Measurements from ENCODE around the gene EIF4B. TPM values are rescaled to one million over a fixed set of nuclear protein-coding genes. Genes with fewer than 3 reads are reported as not detected.

EIF4B gene
- polyA plus RNA-seq, 3 donors, result 526 to 581 (median 533) TPM

- DNase-seq (ENCODE audit: low read depth in 3 of 3, low spot score in 2 of 3), result no peak
Observed at GRCh38 chr12:53044896-53045695, 38.8 kb downstream of the EIF4B start.

GRCh38 chr12:53045696-53046045 lies 39.4 kb downstream of the EIF4B start:
- DNase-seq (ENCODE audit: low read depth in 3 of 3, low spot score in 2 of 3), result no peak

GRCh38 chr12:53046655-53047220 lies 40.5 kb downstream of the EIF4B start:
- DNase-seq (ENCODE audit: low read depth in 3 of 3, low spot score in 2 of 3), result no peak

GRCh38 chr12:53047221-53048032 lies 41.2 kb downstream of the EIF4B start:
- no peak for DNase-seq (ENCODE audit: low read depth in 3 of 3, low spot score in 2 of 3)

- no peak for DNase-seq (ENCODE audit: low read depth in 3 of 3, low spot score in 2 of 3)
Observed at GRCh38 chr12:53048033-53048779, 42.0 kb downstream of the EIF4B start.

- DNase-seq (ENCODE audit: low read depth in 3 of 3, low spot score in 2 of 3), result no peak
Observed at GRCh38 chr12:53048780-53049401, 42.6 kb downstream of the EIF4B start.

GRCh38 chr12:53049571-53050318 lies 43.5 kb downstream of the EIF4B start, which contains the start of gene TNS2:
Gene TNS2 (plus strand): TSS chr12:53050065. CDS start chr12:53050186, 121 bp downstream.
- no peak for DNase-seq (ENCODE audit: low read depth in 3 of 3, low spot score in 2 of 3)

GRCh38 chr12:53050426-53051057 lies 44.3 kb downstream of the EIF4B start:
- no peak for DNase-seq (ENCODE audit: low read depth in 3 of 3, low spot score in 2 of 3)

- DNase-seq (ENCODE audit: low read depth in 3 of 3, low spot score in 2 of 3), result no peak
Observed at GRCh38 chr12:53051058-53051880, 45.0 kb downstream of the EIF4B start.

GRCh38 chr12:53051881-53052412 lies 45.7 kb downstream of the EIF4B start:
- DNase-seq (ENCODE audit: low read depth in 3 of 3, low spot score in 2 of 3), result no peak

GRCh38 chr12:53052419-53053217 lies 46.4 kb downstream of the EIF4B start:
- no peak for DNase-seq (ENCODE audit: low read depth in 3 of 3, low spot score in 2 of 3)

- DNase-seq (ENCODE audit: low read depth in 3 of 3, low spot score in 2 of 3), result no peak
Observed at GRCh38 chr12:53053218-53054111, 47.2 kb downstream of the EIF4B start.

- peak in 1 of 3 donors; percentile 90 for DNase-seq (ENCODE audit: low read depth in 3 of 3, low spot score in 2 of 3)
Observed at GRCh38 chr12:53054112-53054878, 48.0 kb downstream of the EIF4B start.

GRCh38 chr12:53055471-53056266 lies 49.4 kb downstream of the EIF4B start:
- no peak for DNase-seq (ENCODE audit: low read depth in 3 of 3, low spot score in 2 of 3)

GRCh38 chr12:53056296-53056695 lies 50.0 kb downstream of the EIF4B start:
- DNase-seq (ENCODE audit: low read depth in 3 of 3, low spot score in 2 of 3), result no peak
